Activated CD4-positive, CD25-positive, alpha-beta regulatory T cell (primary cell): ENCODE results near the gene RAB32.
"Not testable (repeated sequence)": the region's sequence is repeated elsewhere in the genome, so short reads cannot be mapped to it uniquely, and the experiment has no call there.

ENCODE experiments used
- DNase-seq, 4 experiments: peaks; one replicate each; lab custom pipeline; 2025; lab: John Stamatoyannopoulos, UW

RAB32 gene

DNA sequence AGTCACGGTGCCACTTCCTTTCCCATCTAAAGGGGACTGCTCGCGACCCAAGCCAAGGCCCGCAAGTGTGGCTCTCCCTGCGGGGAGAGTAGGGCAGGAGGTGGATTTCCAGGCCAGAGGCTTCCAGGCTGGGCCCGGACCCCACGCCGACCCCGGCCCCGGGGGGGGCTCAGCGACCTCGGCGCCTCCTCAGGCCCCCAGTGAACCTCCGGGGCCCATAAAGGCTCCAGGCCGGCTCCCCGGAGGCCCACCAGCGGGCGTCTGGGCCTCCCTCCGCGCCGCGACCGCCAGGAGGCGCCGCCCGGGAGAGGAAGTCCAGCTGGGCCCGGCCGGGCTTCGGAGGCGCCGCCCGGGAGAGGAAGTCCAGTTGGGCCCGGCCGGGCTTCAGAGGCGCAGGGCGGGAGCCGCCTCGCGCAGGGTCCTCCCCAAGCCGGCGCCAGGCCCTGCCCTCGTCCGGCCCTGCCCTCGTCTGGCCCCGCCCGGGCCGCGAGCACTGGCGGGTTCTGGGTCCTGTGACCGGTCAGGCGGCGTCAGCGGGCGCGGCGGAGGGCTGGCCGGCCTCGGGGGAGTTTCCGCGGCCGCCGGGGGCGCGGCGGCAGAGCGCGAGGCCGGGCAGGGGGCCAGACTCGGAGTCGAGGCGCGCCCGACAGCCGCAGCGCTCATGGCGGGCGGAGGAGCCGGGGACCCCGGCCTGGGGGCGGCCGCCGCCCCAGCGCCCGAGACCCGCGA lies at the start of gene RAB32:
TSS of gene RAB32 (plus strand) at position 623 of the 729 bp plus-strand sequence. CDS start at position 662, 39 bp downstream.
- peak in 1 of 4 experiments; percentile 19 for DNase-seq

DNA sequence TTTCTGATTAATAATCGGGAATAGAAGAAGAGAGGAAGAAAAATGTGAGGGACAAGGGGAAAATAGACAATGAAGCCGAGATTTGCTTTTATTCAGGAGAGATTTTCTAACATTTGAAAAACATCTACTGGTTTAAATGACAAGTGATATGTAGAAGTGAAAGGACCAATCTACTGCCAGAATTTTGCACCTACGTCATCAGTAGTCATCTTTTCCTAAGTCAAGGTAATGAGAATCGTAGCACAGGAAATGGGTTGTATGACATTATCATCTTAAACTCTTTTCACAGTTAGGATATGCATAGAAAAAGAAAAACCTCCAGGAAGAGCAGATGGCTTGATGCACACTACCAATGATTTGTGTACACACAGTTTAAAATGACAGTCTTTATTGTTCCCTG lies 45.3 kb upstream of the RAB32 start:
- no peak for DNase-seq

DNA sequence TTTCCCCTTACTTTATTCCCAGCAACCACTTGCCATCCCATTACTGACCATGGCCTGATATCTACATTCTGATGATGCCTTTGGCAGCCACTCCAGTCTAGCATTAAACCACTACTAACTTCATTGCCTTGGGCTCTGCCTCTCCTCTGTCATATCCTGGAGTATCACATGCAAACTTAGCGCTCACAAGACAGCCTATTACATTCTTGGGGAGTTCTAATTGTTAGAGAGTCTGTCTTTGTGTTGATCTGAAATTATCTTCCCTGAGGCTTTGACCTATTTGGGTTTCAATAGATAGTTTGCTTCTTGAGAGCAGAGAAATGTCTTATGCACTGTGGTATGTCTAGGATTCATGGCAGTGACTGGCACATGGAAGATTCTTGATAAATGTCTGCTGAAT lies 40.5 kb upstream of the RAB32 start:
- DNase-seq: no peak

DNA sequence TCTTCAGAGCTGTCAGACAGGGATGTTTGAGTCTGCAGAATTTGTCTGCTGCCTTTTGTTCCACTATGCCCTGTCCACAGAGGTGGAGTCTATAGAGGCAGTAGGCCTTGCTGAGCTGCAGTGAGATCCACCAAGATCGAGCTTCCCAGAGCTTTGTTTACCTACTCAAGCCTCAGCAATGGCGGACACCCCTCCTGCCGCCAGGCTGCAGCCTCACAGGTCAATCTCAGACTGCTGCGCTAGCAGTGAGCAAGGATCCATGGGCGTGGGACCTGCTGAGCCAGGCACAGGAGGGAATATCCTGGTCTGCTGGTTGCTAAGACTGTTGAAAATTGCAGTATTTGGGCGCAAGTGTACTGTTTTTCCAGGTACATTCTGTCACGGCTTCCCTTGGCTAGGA lies 28.4 kb upstream of the RAB32 start:
- DNase-seq: no peak

DNA sequence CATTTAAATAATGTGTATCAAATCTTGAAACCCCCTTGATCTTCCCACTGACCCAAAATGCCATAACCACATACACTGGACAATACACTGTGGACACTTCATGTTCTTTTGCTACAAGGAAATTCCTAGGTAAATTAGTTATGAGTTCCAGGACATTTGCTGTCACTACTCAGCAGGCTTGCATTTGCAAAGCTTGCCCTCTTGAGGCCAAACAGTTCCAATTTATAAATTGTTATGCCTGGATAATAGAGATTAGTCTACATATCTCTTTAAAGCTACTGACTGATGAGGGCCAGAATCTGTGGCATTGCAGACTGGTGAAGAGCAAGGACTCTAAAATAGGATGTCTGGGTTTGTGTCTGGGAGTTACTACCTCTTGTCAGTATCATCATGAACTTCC lies 17.4 kb upstream of the RAB32 start:
- no peak for DNase-seq

DNA sequence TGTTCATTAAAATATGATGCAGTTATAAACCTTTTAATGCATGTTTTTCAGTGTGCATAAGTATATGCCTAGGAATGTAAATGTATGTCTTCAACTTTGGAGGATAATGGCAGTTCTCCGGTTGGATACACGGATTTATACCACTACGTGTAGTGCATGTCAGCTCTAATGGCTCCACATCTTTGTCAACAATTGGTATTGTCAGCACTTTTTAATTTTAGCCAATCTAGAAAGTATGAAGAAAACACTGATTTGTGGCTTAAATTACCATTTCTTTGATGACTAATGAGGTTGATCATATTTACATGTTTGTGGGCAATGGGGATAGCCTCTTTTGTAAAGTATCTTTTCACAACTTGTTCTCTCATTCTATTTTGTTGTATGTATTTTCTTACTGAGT lies 10.9 kb upstream of the RAB32 start:
- DNase-seq: no peak

DNA sequence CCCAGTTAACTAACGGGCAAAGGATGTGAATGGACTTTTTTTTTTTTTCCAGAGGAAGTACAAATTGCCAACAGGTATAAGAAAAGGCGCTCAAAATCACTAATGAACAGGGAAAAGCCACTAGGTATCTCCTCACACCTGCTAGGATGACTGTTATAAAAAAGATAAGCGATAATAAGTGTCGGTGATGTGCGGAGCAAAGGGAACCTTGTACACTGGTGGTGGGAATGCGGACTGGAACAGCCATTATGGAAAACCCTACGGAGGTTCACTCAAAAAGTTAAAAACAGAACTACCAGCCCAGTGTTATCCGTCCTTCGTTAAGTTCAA lies 787 bp upstream of the RAB32 start:
- DNase-seq: no peak

DNA sequence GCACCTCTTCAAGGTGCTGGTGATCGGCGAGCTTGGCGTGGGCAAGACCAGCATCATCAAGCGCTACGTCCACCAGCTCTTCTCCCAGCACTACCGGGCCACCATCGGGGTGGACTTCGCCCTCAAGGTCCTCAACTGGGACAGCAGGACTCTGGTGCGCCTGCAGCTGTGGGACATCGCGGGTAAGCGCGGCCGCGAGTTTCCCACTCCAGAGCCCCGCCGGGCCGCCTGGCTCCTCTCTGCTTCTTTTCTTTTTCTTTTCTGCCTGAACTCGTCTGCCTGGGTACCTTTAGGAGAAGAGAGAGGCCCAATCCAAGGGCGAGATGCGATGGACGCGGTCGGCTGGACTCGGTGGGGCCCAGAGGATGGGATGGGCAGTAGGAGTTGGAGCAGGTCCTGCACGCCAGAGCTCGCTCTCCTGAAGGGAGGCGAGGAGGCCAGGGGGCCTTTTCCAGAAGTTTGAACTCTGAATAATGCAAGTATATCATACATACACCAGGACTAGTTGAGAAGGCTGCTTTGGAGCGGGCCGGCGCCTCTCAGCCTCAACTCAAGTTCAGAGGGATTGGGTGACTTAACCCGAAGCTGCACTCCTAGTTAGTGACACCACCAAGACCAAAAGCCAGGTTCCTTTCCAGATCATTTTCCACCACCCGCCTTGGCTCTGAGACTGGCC lies 445 bp downstream of the RAB32 start:
- no peak for DNase-seq

DNA sequence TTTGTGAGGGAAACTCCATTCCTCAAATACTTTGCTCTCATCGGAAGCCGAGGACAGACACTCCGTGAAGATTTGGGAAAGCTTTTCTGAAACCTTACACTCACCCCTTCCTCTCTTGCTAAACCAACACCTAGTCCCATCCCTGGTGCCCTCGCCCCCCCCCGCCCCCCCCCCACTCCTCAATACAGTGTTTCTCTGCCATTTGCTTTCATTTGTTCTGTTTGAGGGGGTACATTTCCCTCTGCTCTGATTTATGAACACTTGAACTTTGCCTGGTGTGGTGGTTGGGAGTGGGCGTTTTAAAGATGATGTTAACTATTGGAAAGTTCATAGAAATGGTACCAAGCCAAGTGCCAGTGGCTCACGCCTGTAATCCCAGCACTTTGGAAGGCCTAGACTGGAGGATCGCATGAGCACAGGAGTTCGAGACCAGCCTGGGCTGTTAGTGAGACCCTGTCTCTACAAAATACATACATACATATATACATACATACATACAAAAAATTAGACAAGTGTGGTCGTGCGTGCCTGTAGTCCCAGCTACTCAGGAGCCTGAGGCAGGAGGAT lies 1.1 kb downstream of the RAB32 start:
- no peak for DNase-seq

DNA sequence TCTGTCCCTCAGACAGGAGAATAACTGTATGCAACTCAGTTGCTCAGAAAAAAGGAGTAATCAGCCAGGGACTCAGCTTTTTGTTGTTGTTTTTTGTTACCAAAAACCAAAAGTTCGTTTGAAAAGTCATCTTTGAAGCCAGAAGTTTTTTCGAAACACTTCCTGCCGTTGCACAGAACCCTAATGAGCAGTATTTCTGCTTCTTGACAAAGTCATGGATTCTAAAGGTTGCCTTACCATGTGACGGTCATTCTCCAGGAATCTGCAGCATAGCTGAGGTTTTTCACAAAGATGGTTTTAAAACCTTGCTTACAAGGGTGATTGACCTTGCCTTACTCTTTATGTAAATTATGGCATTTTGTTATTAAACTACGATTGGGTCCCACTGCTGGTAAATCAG lies 1.9 kb downstream of the RAB32 start:
- no peak for DNase-seq

DNA sequence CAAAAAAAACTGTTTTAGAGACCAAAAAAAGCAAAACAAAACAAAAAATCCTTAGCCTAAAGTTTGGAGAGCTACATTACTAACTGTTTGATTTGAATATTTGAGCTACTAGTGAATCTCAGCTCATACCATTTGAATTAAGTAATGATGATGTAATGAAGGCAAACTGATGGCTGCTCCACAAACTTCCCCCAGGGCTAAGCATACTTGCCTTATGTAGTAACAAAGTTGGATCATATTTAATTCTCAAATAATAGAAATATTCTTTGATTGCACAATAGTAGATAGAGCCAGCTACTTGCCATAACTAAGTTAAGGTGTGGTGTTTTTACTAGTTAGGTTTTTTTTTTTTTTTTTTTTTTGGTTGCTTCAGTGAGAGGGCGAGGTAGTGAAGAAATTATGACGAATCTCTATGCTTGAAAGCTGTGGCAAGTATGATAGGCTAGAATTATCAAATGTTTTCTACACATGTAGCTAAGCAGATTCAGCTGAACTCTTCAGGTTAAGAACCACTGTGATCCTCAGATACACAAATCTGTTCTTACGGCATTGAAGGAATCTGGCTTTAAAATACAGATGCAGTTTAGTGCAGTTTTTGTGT lies 2.9 kb downstream of the RAB32 start:
- no peak for DNase-seq

DNA sequence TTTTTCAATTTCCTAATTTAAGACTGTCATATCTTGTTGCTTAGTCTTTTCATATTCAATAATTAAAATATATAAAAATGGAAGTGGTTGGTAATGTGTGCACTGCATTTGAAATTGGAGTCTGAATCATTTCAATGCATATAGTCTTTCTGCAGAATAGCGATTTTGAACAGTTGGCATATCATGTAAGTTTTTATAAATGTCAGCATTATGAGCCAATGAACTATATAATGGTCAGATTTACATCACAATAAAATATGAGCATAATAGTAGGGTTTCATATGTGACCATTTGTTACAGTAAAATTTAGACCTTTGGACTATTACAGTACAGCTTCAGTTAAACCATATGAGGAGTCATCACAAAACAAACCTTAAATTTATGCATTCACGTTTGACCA lies 4.3 kb downstream of the RAB32 start:
- DNase-seq: no peak

DNA sequence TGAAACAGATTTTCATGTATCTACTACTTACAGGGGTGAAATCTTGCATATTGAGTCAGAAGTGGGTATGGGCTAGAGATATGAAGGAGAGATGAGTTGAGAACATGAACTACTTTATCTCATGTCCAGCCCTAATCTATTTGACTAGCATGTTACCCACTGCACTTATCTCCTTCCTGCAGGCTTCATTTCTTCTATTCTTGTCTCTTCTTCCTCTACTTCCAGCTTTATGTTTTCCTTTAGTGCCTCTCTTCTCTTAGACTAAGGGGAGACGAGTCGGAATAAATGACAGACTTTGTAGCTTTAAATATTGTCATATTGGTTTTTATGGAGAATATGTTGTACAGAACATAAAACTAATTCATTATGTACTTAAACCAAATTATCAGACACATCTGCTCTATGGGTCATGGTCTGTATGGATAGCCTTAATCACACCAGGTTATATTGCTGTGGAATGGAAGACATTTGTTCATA lies 5.3 kb downstream of the RAB32 start:
- no peak for DNase-seq

DNA sequence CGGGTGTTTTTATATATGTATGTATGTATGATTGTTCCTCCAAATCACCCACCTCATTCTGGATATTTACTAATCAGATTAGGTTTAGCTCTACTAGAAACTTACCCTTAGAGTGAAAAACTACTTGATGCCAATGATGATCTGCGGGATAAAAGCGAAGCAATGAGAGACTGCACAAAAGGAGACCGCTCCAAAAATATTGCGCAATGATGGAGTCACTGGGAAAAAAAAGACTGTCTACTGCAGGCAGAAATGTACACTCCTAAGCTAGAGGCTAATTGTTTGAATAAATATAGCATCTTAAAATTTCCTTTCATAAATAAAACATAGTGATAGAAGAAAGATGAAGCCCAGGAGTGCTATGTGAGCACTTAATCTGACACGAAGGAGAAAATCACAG lies 7.3 kb downstream of the RAB32 start:
- no peak for DNase-seq

DNA sequence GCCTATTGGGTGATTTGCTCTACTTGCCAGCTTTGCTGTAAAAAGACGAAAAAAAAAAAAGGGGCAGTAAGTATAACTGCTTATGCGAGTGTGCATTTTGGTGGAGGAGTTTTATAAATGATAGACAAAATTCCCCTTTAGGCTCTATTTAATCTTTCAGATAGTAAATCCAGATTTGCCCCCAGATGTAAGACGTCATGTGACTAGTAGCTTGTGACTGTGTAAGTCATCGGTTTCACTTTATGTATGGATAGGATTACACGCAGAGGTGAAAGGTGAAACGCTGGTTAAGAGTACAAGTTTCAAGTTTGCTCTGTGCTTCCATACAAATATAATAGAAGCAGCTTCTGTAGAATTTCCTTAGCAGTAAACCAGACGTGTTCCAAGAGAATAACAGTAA lies 7.9 kb downstream of the RAB32 start:
- no peak for DNase-seq

DNA sequence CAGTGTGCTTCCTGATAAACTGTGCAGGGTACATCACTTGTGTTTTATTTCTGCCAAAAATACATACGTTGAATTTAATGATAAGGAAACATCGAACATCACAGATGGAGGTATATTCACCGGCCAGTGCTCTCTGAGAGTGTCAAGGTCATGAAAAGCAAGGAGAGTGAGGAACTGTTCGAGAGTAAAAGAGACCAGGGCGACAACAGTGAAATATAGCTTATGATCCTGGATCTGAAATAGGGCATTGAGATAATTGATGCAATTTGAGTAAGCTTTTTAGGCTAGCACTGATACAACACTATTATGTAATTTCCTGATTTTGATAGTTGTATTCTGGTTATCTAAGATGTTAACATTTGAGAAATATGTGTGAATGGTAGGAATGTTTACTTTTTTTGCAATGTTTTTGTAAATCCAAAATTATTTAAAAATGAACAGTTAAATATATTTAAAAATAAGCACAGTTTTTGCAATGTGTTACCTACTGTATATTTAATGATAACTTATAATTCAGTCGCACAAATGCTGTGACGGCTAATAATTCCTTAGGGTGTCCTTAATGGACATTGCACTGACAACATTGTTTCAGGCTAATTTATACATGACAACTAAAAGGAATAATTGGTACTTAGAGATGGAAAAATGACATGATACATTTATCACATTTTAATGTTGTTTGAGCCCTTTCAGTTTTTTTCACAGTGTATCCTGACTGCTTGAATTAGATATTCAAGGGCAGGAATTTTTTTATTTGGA lies 9.9 kb downstream of the RAB32 start:
- DNase-seq: no peak

DNA sequence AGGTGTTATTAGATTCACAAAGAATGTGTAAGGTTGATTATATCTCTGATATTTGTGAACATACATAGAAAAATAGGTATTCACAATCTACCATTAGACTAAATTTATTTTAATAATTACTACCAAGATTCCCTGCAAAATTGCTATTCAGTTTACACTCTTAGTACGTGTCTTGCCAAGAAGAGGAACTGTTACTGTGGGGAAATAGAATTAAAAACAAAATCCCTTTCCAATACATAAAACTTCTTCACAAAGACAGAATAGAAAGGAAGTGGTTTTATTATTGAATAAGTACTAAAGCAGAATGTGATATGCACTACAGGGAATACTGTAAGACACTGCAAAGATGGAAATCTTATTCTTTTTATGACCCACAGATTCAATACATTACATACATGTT lies 17.0 kb downstream of the RAB32 start:
- DNase-seq: no peak

DNA sequence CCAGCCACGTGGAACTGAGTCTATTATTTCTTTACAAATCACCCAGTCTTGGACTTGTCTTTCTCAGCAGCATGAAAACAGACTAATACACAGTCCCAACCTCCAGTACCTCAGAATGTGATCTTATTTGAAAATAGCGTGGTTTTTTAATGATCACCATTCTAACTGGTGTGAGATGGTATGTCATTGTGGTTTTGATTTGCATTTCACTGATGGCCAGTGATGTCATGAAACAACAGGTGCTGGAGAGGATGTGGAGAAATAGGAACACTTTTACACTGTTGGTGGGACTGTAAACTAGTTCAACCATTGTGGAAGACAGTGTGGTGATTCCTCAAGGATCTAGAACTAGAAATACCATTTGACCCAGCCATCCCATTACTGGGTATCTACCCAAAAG lies 23.0 kb downstream of the RAB32 start:
- not testable (repeated sequence) for DNase-seq

DNA sequence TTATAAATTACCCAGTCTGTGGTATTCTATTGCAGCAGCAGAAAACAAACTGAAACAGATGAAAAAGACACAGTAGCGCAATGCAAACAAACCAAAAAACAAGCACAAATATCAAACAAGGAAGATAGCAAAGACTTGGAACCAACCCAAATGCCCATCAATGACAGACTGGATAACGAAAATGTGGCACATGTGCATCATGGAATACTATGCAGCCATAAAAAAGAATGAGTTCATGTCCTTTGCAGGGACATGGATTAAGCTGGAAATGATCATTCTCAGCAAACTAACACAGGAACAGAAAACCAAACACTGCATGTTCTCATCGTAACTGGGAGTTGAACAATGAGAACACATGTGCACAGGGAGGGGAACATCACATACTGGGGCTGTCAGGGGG lies 25.0 kb downstream of the RAB32 start:
- DNase-seq: not testable (repeated sequence)

DNA sequence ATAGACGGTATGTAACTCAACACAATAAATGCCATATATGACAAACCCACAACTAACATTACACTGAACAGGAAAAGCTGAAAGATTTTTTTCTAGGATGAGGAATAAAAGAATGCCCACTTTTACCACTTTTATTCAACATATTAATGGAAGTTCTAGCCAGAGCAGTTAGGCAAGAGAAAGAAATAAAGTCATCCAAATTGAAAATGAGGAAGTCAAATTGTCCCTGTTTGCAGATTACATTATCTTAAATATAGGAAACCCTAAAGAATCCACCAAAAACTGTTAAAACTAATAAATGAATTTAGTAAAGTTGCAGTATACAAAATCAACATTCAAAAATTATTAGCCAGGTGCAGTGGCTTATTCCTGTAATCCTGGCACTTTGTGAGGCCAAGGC lies 30.6 kb downstream of the RAB32 start:
- no peak for DNase-seq

DNA sequence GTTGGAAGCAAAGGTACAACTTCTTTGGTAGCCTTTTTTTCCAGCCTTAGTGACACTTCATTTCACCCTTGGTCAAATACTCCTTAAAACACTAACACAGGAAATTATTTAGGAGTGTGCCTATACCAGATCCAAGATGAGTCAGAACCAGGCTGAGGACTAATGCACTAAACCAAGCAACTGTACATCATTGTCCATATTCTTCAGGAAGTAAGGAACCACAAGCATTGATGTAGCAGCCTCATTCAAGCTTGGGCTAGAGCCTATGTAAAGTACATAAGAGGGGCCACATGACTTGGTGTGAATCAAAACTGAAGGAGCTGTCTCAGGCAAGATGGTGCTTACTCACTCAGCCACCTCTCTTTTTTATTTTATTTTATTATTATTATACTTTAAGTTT lies 34.4 kb downstream of the RAB32 start:
- no peak for DNase-seq

DNA sequence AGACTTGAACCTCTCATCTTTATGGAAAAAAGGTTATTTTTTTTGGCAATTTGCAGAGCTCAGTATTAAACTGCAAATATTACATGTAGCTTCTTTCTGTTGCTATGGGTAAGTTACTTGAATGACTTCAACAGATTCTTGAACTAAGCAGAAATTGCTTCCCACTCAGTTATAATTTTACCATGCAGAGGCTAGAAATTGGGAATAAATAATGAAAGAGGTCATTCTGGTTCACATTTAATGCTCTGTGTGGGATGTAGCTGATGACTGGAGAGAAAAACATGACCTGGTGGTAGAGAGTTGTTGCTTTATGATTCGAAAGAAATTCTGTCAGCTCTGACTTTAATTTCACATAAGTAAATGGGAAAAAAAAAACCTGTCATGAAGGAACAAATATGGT lies 38.3 kb downstream of the RAB32 start:
- DNase-seq: no peak
